NCI-H2196 (cell line): ENCODE results near the gene MARF1.
"Not testable (repeated sequence)": the region's sequence is repeated elsewhere in the genome, so short reads cannot be mapped to it uniquely, and the experiment has no call there.

Experiments
- DNase-seq: peaks from one replicate; lab custom pipeline; 2025; ENCODE audit not compliant: unreplicated experiment; lab: John Stamatoyannopoulos, UW

Gene MARF1

DNA sequence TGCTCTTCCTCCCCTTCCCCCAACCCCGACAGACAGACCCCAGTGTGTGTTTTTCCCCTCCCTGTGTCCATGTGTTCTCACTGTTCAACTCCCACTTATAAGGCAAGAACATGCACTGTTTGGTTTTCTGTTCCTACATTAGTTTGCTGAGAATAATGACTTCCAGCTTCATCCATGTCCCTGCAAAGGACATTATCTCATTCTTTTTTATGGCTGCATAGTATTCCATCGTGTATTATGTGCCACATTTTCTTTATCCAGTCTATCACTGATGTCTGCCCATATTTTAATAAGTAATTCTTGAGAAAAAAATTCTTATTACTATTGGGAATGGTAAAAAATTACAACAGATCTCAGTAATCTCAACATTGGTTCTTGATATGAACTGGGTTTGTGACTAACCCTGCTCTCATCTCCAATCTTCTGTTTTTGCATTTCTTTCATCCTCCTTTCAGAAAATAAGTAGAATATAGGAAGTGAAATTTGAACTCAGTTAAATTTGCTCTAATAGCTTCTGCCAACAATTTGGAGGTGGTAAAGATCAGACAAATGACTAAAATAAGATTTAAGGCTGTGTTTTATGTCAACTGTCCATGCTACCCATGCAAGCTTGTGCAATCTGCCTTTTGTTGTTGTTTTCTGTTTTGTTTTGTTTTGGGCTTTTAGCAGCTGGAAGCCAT is 11.1 kb downstream of the MARF1 start:
- no peak for DNase-seq

DNA sequence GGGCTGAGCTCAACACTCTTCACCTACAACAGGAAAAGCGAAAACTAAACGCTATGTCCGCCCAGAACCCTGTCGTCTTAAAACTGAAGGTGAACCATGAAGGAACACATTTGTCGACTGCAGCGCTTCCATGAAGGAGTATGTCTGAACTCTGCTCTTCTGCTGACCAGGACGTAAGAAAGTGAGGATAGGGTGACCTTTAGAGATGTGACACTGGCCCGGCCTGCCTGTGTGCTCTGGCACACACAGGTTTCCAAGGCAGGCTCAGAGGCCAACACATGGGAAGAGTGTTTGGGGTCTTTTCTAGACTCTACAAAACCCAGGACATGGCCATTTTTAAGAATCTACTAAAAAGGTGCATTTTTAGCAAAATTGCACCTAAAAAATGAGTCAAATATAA is 21.1 kb downstream of the MARF1 start:
- DNase-seq, result no peak

GRCh38 chr16:15621456-15621855 is 21.5 kb downstream of the MARF1 start:
- no peak for DNase-seq

GRCh38 chr16:15620611-15621195 is 22.3 kb downstream of the MARF1 start:
- DNase-seq, result no peak

DNA sequence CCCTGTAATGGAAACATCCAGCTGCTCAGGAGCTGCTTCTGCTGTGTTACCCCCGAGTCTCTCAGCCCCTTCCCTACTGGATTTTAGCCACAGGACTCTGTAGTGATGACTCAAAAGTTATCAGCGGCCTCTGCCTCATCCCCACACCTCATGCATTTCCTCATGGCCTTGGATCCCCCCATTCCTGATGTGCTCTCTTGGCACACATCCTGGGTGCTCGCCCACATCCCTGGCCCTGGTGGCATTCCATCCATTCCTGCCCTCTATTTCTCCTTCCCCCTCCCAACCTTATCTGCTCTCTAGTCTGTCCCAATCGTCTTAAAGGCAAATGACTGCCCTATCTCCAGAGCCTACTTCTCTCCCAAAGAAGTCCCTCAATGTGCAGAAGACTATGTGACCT is 24.6 kb downstream of the MARF1 start:
- DNase-seq, result no peak

DNA sequence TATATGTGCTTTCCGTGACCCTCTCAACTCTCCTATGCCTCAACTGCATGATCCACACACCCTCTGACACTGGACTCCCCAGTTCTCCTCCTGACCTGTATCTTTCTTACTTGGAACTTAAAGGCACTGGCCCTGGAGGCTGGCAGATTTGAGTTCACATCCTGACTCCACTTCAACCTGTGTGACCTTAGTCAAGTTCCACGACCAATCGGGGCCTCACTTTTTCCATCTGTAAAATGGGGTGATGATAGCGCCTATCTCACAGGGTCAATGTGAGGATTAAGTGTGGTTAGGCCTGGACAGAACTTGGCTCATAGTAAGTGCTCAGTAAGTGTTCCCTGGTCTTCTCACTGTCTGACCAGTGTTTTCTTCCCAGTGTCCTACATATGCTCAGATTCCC is 25.1 kb downstream of the MARF1 start:
- no peak for DNase-seq

GRCh38 chr16:15616475-15617165 is 26.3 kb downstream of the MARF1 start:
- DNase-seq, result no peak

DNA sequence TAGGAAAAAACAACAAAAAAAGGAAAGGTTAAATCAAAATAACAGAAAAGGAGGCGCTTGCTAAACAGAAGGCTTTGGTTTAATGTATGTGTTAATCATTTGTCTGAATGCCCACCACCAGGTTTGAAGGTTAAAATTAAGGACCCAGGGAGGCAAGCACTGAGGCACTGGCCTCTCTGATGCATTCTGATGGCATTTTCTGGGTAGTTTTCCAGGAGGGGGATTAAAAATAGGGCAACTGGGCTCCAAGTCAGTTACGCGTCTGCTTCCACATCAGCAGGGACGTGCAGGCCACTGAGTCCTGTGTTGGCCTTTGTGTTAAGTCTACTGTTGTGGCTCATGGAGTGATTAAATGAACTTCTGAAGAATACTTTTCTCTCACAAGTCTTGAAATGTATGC is 26.9 kb downstream of the MARF1 start:
- DNase-seq, result no peak

DNA sequence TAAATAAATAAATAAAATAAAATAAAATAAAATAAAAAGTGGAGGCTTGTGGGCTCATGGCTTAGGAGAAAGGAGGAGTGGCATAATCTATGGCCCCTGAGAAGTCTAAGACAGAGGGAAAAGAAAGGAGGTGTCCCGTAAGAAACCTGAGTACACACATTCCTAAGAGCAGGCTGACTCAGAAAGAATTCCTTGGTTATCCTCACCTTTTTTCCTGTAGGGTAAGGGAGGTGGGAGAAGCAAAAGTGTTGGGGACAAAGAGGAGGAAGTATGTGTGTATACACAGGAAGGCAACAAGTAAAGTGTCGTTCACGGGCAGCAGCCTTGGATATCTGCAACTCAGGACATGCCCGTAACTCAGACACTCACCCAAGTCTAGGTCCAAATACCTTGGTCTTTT is 29.3 kb downstream of the MARF1 start:
- DNase-seq, result no peak

DNA sequence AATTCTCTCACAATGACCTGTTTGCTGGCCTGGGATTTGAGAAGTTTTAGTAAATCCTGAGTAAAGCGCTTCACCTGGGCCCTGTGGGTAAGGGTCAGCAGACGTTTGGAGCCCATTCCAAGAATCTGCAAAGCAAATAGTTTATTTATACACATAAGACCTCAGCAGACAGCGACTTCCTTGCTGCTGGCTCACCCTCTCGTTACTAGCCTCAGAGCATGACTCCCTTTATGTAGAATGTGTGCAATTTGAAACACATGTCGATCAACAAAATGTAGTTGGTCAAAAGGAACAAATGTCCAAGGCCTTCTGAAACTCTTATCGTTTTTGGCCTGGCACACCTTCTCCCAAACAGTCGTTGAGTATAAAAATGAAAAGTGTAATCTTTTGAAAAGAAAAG is 31.3 kb downstream of the MARF1 start:
- no peak for DNase-seq

GRCh38 chr16:15610369-15610871 is 32.5 kb downstream of the MARF1 start:
- no peak for DNase-seq

- DNase-seq, result no peak
Measured at GRCh38 chr16:15609286-15609649, 33.7 kb downstream of the MARF1 start.

- no peak for DNase-seq
Measured at GRCh38 chr16:15608398-15609285, 34.3 kb downstream of the MARF1 start.

- peak; percentile 23 for DNase-seq
Measured at GRCh38 chr16:15607700-15608396, 35.1 kb downstream of the MARF1 start.

GRCh38 chr16:15607221-15607699 is 35.7 kb downstream of the MARF1 start:
- not testable (repeated sequence) for DNase-seq

GRCh38 chr16:15606518-15607220 is 36.3 kb downstream of the MARF1 start:
- DNase-seq, result no peak

DNA sequence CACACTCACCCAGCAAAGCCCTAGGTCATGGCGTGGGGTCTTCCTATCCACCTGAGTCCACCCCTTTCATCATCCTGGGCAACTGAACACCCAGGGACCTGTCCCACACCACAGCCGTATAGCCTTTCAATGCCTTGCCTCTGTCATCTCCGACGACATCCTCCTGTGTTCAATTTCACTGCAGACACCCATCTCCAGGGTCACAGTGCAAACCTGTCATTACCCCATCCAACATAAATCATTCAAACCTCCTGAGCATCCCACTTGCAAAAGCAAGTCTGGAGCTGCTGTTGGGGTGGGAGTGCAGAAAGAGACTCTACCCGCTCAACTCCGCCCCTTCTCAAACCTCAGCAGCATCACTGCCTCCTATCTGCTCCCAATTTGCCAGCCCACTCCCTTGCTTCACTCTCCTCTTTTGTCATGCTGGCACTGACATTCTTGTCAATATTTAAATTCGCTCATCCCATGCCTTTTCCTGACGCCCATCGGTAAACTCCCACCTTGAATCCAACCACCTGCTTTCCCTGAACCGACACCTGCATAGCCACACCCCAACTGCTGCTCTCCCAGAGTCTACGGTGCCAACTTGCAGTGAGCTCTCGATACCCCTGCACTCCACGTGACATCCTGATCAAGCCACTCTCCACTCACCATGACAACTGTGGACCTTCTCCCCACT is 37.0 kb downstream of the MARF1 start:
- no peak for DNase-seq

DNA sequence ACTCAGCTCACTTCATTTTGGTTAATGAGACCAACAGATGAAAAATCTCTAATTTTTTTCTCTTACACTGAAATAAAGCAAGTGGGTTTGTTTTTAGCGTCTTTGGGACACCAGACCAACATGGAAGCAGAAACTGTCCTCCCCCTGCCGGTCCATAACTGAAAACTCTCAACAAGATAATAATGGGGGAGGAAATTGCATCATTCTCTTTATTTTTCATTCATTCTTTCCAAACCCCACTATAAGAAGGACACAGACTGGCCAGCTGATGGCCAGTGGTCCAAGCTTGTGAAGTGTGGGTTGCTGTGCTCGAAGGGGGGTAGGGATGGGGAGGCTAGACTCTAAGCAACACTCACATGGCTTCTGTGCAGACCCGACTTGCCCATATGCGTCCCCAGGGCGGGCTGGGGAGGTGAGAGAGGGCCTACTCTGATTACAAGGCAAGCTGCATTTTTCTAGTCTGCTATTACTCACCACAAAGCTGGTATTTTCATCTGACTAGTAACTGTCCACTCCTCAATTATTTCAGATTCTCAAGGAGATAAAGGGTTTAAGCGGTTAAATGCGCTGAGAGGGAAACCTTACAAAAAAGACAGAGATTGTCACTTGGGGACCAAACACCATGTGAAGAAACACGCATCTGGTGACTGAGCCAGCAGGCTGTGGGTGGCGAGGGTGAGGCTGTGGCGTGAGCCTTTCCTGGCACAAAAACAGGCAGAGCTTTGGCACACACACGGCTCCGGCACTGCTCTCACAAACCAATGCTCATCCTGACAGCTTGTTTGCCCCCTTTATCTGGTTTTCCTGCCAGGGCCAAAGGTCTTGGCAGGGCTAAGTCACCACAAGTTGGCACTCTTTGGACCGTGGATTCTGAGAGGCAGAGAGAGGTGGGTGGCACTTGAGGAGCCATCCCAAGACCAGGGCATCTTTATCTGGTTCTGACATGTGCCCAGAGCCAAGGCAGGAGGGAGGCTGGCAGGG is 38.2 kb downstream of the MARF1 start:
- no peak for DNase-seq
